ENCODE measurements around the gene PPP1R12B. TPM values are rescaled to one million over a fixed set of nuclear protein-coding genes. Genes with fewer than 3 reads are reported as not detected.
"Not testable (repeated sequence)": the region's sequence is repeated elsewhere in the genome, so short reads cannot be mapped to it uniquely, and the experiment has no call there.

PPP1R12B gene
- polyA plus RNA-seq, 1 donor from 2014 or later = 12.3 TPM

DNA sequence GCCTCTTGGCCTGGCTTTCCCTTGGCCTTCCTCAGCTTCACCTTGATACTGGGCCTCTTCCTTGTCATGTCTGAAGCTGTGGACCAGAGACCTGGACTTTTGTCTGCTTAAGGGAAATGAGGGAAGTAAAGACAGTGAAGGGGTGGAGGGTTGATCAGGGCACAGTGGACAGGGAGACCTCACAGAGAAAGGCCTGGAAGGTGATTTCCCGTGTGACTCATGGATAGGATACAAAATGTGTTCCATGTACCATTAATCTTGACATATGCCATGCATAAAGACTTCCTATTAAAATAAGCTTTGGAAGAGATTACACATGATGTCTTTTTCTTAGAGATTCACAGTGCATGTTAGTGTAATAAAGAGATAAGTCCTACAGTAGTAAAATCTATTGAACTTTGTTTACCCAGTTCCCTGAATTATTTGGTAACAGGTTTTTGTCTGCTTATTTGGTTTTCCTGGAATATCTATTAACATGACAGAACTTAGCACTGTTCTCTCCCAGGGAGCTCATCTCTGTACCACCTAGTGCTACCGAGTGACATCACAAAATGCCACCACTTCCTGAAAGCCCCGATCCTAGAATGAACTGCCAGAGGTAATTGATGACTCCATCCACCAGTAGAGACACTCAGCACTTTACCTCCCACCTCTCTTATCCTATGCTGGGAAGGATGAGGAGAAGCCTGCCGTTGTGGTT is 29.0 kb upstream of the PPP1R12B start:
- Mint-ChIP-seq H3K4me1 (no peaks in the 10 kb centered on the region), H3K9me3 (no peaks in the 10 kb centered on the region), H3K27ac (no peak overlapping the region), H3K27me3 (peaks cover 4% of the 10 kb centered on the region), H3K36me3 (no peaks in the 10 kb centered on the region), H3K4me3 (no peak overlapping the region)

DNA sequence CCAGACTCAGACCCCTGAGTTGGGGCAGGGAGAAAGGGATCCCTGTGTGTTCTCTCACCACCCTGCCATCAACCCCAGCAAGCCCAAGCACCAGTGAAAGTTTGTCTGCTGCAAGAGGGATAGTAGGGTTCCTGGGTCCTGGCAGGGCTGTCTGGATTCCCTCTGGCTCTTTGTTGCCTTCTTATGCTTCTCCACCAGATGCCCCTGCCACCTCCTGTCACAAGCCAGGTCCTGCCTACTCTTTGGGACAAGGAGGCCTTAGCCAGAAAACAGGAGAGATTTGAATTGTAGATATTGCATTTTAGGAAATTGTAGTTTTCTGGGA is 28.5 kb upstream of the PPP1R12B start:
- H3K27me3 Mint-ChIP-seq = peaks cover 4% of the 10 kb centered on the region
- no peak overlapping the region for H3K4me3 Mint-ChIP-seq
- H3K36me3 Mint-ChIP-seq = no peaks in the 10 kb centered on the region
- H3K9me3 Mint-ChIP-seq = no peaks in the 10 kb centered on the region
- H3K4me1 Mint-ChIP-seq = no peaks in the 10 kb centered on the region
- no peak overlapping the region for H3K27ac Mint-ChIP-seq

DNA sequence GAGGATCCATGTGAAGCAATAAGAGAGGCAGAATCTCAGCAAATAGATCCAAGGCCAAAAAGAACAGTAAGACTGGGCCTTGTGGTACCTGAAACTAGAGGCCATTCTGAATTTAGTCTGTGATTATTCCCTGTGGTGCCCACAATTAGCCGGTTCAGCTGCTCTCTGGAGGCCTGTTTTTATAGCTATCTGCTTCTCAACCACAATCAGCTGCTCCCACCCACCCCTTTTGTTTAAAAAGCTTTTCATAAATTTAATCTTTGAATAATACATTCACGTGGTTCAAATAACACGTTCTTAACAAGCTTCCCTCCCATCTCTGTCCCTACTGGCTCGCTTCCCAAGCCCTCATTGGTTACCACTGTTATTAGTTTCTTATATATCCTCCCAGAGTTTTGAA is 24.8 kb upstream of the PPP1R12B start:
- no peaks in the 10 kb centered on the region for H3K36me3 Mint-ChIP-seq
- no peaks in the 10 kb centered on the region for H3K4me1 Mint-ChIP-seq
- no peak overlapping the region for H3K4me3 Mint-ChIP-seq
- H3K9me3 Mint-ChIP-seq = no peaks in the 10 kb centered on the region
- H3K27me3 Mint-ChIP-seq = peaks cover 4% of the 10 kb centered on the region
- H3K27ac Mint-ChIP-seq = no peak overlapping the region

- H3K4me1 Mint-ChIP-seq = no peaks in the 10 kb centered on the region
- no peaks in the 10 kb centered on the region for H3K9me3 Mint-ChIP-seq
- peaks cover 3% of the 10 kb centered on the region for H3K27me3 Mint-ChIP-seq
- no peak overlapping the region for H3K27ac Mint-ChIP-seq
- H3K36me3 Mint-ChIP-seq = no peaks in the 10 kb centered on the region
- H3K4me3 Mint-ChIP-seq = no peak overlapping the region
Observed at GRCh38 chr1:202324646-202325045, 23.9 kb upstream of the PPP1R12B start.

- Mint-ChIP-seq H3K36me3 (peaks cover 3% of the 10 kb centered on the region), H3K4me1 (no peaks in the 10 kb centered on the region), H3K4me3 (no peak overlapping the region), H3K27ac (no peak overlapping the region), H3K9me3 (no peaks in the 10 kb centered on the region), H3K27me3 (no peaks in the 10 kb centered on the region)
Observed at GRCh38 chr1:202329891-202330290, 18.6 kb upstream of the PPP1R12B start.

- Mint-ChIP-seq H3K27me3 (no peaks in the 10 kb centered on the region), H3K36me3 (peaks cover 5% of the 10 kb centered on the region), H3K4me3 (no peak overlapping the region), H3K9me3 (no peaks in the 10 kb centered on the region), H3K4me1 (no peaks in the 10 kb centered on the region), H3K27ac (peak overlapping the region in 1 of 3 donors; percentile 60)
Observed at GRCh38 chr1:202333861-202334260, 14.6 kb upstream of the PPP1R12B start.

- Mint-ChIP-seq H3K9me3 (peaks cover 0 to 1% (median 0%) of the 10 kb centered on the region in 3 donors), H3K4me1 (peaks cover 20 to 28% (median 26%) of the 10 kb centered on the region in 3 donors), H3K36me3 (no peaks in the 10 kb centered on the region), H3K27me3 (no peaks in the 10 kb centered on the region), H3K4me3 (peak overlapping the region in 3 of 4 donors; percentile 48 to 94 (median 87)), H3K27ac (peak overlapping the region in 1 of 3 donors; percentile 80)
Observed at GRCh38 chr1:202343652-202344349, 4.7 kb upstream of the PPP1R12B start.

GRCh38 chr1:202348005-202348508 is 442 bp upstream of the PPP1R12B start:
- H3K4me1 Mint-ChIP-seq = peaks cover 19 to 25% (median 23%) of the 10 kb centered on the region in 3 donors
- H3K27me3 Mint-ChIP-seq = no peaks in the 10 kb centered on the region
- H3K27ac Mint-ChIP-seq = peak overlapping the region; percentile 31 to 96 (median 93)
- H3K36me3 Mint-ChIP-seq = no peaks in the 10 kb centered on the region
- H3K4me3 Mint-ChIP-seq = peak overlapping the region; percentile 90 to 98 (median 94)
- no peaks in the 10 kb centered on the region for H3K9me3 Mint-ChIP-seq

- Mint-ChIP-seq H3K4me1 (peaks cover 15 to 20% (median 19%) of the 10 kb centered on the region in 3 donors), H3K27me3 (no peaks in the 10 kb centered on the region), H3K4me3 (peak overlapping the region; percentile 90 to 98 (median 94)), H3K36me3 (no peaks in the 10 kb centered on the region), H3K9me3 (no peaks in the 10 kb centered on the region), H3K27ac (peak overlapping the region in 2 of 3 donors; percentile 29 to 60)
Observed at GRCh38 chr1:202349206-202349928, 868 bp downstream of the PPP1R12B start.

GRCh38 chr1:202351725-202352124 is 3.2 kb downstream of the PPP1R12B start:
- H3K4me3 Mint-ChIP-seq = no peak overlapping the region
- H3K36me3 Mint-ChIP-seq = no peaks in the 10 kb centered on the region
- H3K9me3 Mint-ChIP-seq = no peaks in the 10 kb centered on the region
- H3K27me3 Mint-ChIP-seq = no peaks in the 10 kb centered on the region
- peaks cover 15 to 23% (median 22%) of the 10 kb centered on the region in 3 donors for H3K4me1 Mint-ChIP-seq
- no peak overlapping the region for H3K27ac Mint-ChIP-seq

DNA sequence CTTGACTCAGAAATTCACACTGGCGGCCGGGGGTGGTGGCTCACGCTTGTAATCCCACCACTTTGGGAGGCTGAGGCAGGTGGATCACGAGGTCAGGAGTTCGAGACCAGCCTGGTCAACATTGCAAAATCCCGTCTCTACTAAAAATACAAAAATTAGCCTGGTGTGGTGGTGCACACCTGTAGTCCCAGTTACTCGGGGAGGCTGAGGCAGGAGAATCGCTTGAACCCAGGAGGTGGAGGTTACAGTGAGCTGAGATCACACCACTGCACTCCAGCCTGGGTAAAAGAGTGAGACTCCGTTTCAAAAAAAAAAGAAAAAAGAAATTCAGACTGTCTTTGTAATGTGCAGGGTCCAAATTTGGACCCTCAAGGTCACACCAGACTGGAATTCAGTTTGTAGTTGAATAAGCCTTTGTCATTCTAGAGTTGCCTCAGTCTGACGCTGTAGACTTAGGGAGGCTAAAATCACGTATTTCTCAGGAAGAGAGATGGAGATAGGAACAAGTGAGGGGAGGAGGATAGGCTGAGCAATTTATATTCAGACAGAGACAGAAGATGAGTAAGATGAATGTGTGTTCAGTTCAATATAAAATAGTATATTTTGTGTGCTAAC is 4.2 kb downstream of the PPP1R12B start:
- H3K4me1 Mint-ChIP-seq = peaks cover 15 to 23% (median 22%) of the 10 kb centered on the region in 3 donors
- not testable (repeated sequence) for H3K27ac Mint-ChIP-seq, H3K9me3 Mint-ChIP-seq, H3K36me3 Mint-ChIP-seq, H3K27me3 Mint-ChIP-seq, H3K4me3 Mint-ChIP-seq

DNA sequence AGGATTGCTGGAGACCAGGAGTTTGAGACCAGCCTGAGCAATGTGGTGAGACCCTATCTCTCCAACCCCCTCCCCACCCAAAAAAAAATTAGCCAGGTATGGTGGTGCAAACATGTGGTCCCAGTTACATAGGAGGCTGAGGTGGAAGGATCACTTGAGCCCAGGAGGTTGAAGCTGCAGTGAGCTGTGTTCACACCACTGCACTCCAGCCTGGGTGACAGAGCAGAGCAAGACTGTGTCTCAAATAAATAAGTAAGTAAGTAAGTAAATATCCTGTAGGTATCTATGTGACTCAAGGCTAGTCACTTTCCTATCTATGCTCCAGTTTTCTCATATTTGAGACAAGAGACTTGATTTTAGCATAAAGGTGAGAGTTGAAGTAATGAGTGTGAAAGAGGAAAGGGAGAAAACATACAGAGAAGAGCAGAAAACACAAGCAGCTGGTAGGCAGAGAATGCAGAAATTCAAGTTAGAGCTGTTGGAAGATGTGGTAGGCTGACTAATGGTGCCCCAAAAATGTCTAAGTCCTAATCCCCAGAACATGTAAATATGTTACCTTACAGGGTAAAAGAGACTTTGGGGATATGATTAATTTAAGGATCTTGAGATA is 7.5 kb downstream of the PPP1R12B start:
- H3K9me3 Mint-ChIP-seq = no peaks in the 10 kb centered on the region
- H3K27me3 Mint-ChIP-seq = no peaks in the 10 kb centered on the region
- H3K27ac Mint-ChIP-seq = no peak overlapping the region
- no peak overlapping the region for H3K4me3 Mint-ChIP-seq
- no peaks in the 10 kb centered on the region for H3K36me3 Mint-ChIP-seq
- peaks cover 0 to 5% (median 4%) of the 10 kb centered on the region in 3 donors for H3K4me1 Mint-ChIP-seq

DNA sequence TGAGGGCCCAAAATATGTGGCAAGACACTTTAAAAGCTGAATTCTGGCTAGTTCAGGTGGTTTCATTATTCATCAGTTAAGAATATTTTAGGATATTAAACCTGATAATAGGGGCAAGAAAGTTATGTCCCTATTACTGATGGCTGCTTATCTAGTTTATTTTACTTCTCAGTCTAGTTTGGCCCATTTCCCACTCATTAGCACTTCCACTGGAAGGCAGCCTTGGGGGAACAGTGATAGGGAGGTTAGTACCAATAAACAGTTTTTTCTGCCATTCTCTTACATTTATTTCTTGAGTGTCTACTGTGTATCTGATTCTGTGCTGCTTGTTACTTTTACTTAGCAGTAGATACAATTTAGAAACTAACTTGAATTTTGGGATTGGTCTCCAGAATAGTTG is 9.0 kb downstream of the PPP1R12B start:
- H3K9me3 Mint-ChIP-seq = no peaks in the 10 kb centered on the region
- peaks cover 0 to 6% (median 5%) of the 10 kb centered on the region in 3 donors for H3K4me1 Mint-ChIP-seq
- no peak overlapping the region for H3K4me3 Mint-ChIP-seq
- peaks cover 2% of the 10 kb centered on the region for H3K36me3 Mint-ChIP-seq
- H3K27me3 Mint-ChIP-seq = no peaks in the 10 kb centered on the region
- no peak overlapping the region for H3K27ac Mint-ChIP-seq

- Mint-ChIP-seq H3K27me3 (no peaks in the 10 kb centered on the region), H3K4me3 (no peak overlapping the region), H3K9me3 (no peaks in the 10 kb centered on the region), H3K4me1 (peaks cover 0 to 4% (median 3%) of the 10 kb centered on the region in 3 donors), H3K27ac (no peak overlapping the region), H3K36me3 (peaks cover 2% of the 10 kb centered on the region)
Observed at GRCh38 chr1:202361224-202361623, 12.7 kb downstream of the PPP1R12B start.
